Immature natural killer cell (primary cell): Measurements from ENCODE around the gene SYT12. TPM values are rescaled to one million over a fixed set of nuclear protein-coding genes. Genes with fewer than 3 reads are reported as not detected.

Experiments
- DNase-seq, 3 donors: peaks; one replicate each; pipeline ENCODE4 v3.0.0; 2022; ENCODE audit warnings: mixed read lengths in 1 of 3
- H3K27ac Mint-ChIP-seq, 6 donors: one replicate each; pipeline ENCODE4 v1.8.0; 2020; ENCODE audit warnings: mixed read lengths in 6 of 6, mild to moderate bottlenecking in 5 of 6, inconsistent platforms in 4 of 6, moderate library complexity in 3 of 6
- H3K27me3 Mint-ChIP-seq, 3 donors: one replicate each; pipeline ENCODE4 v1.8.0; 2020 to 2021; ENCODE audit warnings: low read depth in 3 of 3, mild to moderate bottlenecking in 3 of 3, mixed read lengths in 3 of 3, moderate library complexity in 3 of 3, inconsistent platforms in 1 of 3
- H3K36me3 Mint-ChIP-seq, 3 donors: one replicate each; pipeline ENCODE4 v1.8.0; 2020; ENCODE audit warnings: mixed read lengths in 3 of 3, inconsistent platforms in 2 of 3, mild to moderate bottlenecking in 2 of 3
- H3K4me1 Mint-ChIP-seq, 2 donors: one replicate each; pipeline ENCODE4 v1.8.0; 2020; ENCODE audit warnings: inconsistent platforms in 2 of 2, mild to moderate bottlenecking in 2 of 2, mixed read lengths in 2 of 2, moderate library complexity in 1 of 2
- H3K4me3 Mint-ChIP-seq, 5 donors: one replicate each; pipeline ENCODE4 v1.8.0; 2020; ENCODE audit warnings: mild to moderate bottlenecking in 5 of 5, mixed read lengths in 5 of 5, inconsistent platforms in 3 of 5, moderate library complexity in 3 of 5
- H3K9me3 Mint-ChIP-seq, 6 donors: one replicate each; pipeline ENCODE4 v1.8.0; 2020; ENCODE audit warnings: mild to moderate bottlenecking in 6 of 6, mixed read lengths in 6 of 6, inconsistent platforms in 4 of 6, moderate library complexity in 3 of 6
- polyA plus RNA-seq, 3 donors: library from polyadenylated mRNA; unstranded; fragments of 300-500 nt; fragmentation: Illumina TruSeq; gene quantifications; one replicate each; pipeline ENCODE4 v1.2.3, GENCODE V29; 2021

SYT12 gene
- polyA plus RNA-seq, 3 donors from 2014 or later, result not detected

- Mint-ChIP-seq H3K27ac (no peak overlapping the region), H3K4me1 (peaks cover 11 to 13% of the 10 kb centered on the region in 2 donors), H3K27me3 (peaks cover 0 to 3% (median 0%) of the 10 kb centered on the region in 3 donors), H3K4me3 (no peak overlapping the region), H3K9me3 (no peaks in the 10 kb centered on the region), H3K36me3 (no peaks in the 10 kb centered on the region)
- DNase-seq, result no peak
Observed at GRCh38 chr11:67085617-67086016, 62.7 kb downstream of the SYT12 start.

- no peaks in the 10 kb centered on the region for H3K4me1 Mint-ChIP-seq
- no peaks in the 10 kb centered on the region for H3K36me3 Mint-ChIP-seq
- H3K27ac Mint-ChIP-seq, result no peak overlapping the region
- H3K9me3 Mint-ChIP-seq, result no peaks in the 10 kb centered on the region
- H3K4me3 Mint-ChIP-seq, result no peak overlapping the region
- peaks cover 3 to 4% (median 4%) of the 10 kb centered on the region in 3 donors for H3K27me3 Mint-ChIP-seq
- no peak for DNase-seq
Observed at GRCh38 chr11:67090717-67091116, 67.8 kb downstream of the SYT12 start.

GRCh38 chr11:67095214-67095507 lies 72.2 kb downstream of the SYT12 start:
- Mint-ChIP-seq H3K27me3 (peaks cover 3 to 4% (median 4%) of the 10 kb centered on the region in 3 donors), H3K4me1 (peaks cover 6% of the 10 kb centered on the region in 2 donors), H3K9me3 (no peaks in the 10 kb centered on the region), H3K36me3 (peaks cover 0 to 5% (median 0%) of the 10 kb centered on the region in 3 donors), H3K4me3 (no peak overlapping the region), H3K27ac (no peak overlapping the region)
- DNase-seq, result no peak

GRCh38 chr11:67098799-67099429 lies 76.0 kb downstream of the SYT12 start:
- DNase-seq, result no peak
- peak overlapping the region in 3 of 6 donors; percentile 18 to 48 (median 46) for H3K27ac Mint-ChIP-seq
- H3K27me3 Mint-ChIP-seq, result no peaks in the 10 kb centered on the region
- H3K9me3 Mint-ChIP-seq, result no peaks in the 10 kb centered on the region
- H3K4me1 Mint-ChIP-seq, result peaks cover 13 to 14% of the 10 kb centered on the region in 2 donors
- no peak overlapping the region for H3K4me3 Mint-ChIP-seq
- peaks cover 0 to 5% (median 0%) of the 10 kb centered on the region in 3 donors for H3K36me3 Mint-ChIP-seq

GRCh38 chr11:67099831-67100324 lies 76.9 kb downstream of the SYT12 start:
- no peaks in the 10 kb centered on the region for H3K27me3 Mint-ChIP-seq

More at GRCh38 chr11:67099831-67100324, 76.9 kb downstream of the SYT12 start:
- Mint-ChIP-seq H3K36me3 (peaks cover 0 to 5% (median 0%) of the 10 kb centered on the region in 3 donors), H3K9me3 (no peaks in the 10 kb centered on the region), H3K27ac (peak overlapping the region; percentile 43 to 85 (median 68)), H3K4me1 (peaks cover 15 to 16% of the 10 kb centered on the region in 2 donors), H3K4me3 (no peak overlapping the region)
- DNase-seq, result no peak

Other genes with a start within 250 kb of the SYT12 start
- 10 to 100 TPM; 19.5 to 29.1 (median 27.5) TPM for gene RCE1, start 179.7 kb upstream of the SYT12 start, polyA plus RNA-seq
- gene LRFN4, start 166.1 kb upstream of the SYT12 start, polyA plus RNA-seq, result under 1 TPM in 2 of 3 donors, not detected in 1; 0.12 to 0.16 TPM
- 1 to 10 TPM in 2 of 3 donors, not detected in 1; 3.7 to 4.2 TPM for gene PC, start 64.8 kb upstream of the SYT12 start, polyA plus RNA-seq
- gene C11orf86, start 47.8 kb upstream of the SYT12 start, polyA plus RNA-seq, result not detected
- not detected for gene RHOD, start 33.7 kb downstream of the SYT12 start, polyA plus RNA-seq
- 10 to 100 TPM in 1 of 3 donors, 1 to 10 TPM in 2; 3.8 to 16.6 (median 6.8) TPM for gene KDM2A, start 96.1 kb downstream of the SYT12 start, polyA plus RNA-seq
- gene GRK2, start 243.3 kb downstream of the SYT12 start, polyA plus RNA-seq, result 10 to 100 TPM; 15.2 to 25.9 (median 22.9) TPM